Pancreas (tissue), 10 donors: ENCODE data around the gene ZFAND2A. TPM values are rescaled to one million over a fixed set of nuclear protein-coding genes. Genes with fewer than 3 reads are reported as not detected.
"Not testable (repeated sequence)": the region's sequence is repeated elsewhere in the genome, so short reads cannot be mapped to it uniquely, and the experiment has no call there.

Experiments
- ATAC-seq, 4 donors: fragments of 200-7000 bp; cut with Tn5 transposase; one replicate each; pipeline versions ENCODE4 v1.8.0 to v1.9.1; 2020; ENCODE audit warnings: mild to moderate bottlenecking in 4 of 4, moderate library complexity in 4 of 4
- DNase-seq, 6 donors: peaks; one replicate each; pipeline ENCODE4 v3.0.0-alpha.2; 2020
- FAIRE-seq: peaks from 2 replicates; lab custom pipeline; 2012; peaks lifted over from hg19 to GRCh38; lab: Jason Lieb, UNC
- H3K27ac ChIP-seq, 4 donors: fragments of 200-600 bp; sonication (generic); 1 replicate in 3 of 4; 2 replicates in 1 of 4; pipeline versions ENCODE4 v1.5.0 to v1.8.0; 2020
- H3K27me3 ChIP-seq, 4 donors: fragments of 200-600 bp; one replicate each; pipeline ENCODE4 v1.8.0; 2021
- H3K36me3 ChIP-seq, 3 donors: fragments of 200-600 bp; sonication (generic) in 1 of 3; one replicate each; pipeline versions ENCODE4 v1.5.0 to v1.8.0; 2020 to 2021
- H3K4me1 ChIP-seq, 3 donors: fragments of 200-600 bp; one replicate each; pipeline ENCODE4 v1.8.0; 2021
- H3K4me3 ChIP-seq, 4 donors: fragments of 200-600 bp; sonication (generic) in 2 of 4; one replicate each; pipeline versions ENCODE4 v1.5.0 to v1.8.0; 2020 to 2021
- H3K9me3 ChIP-seq, 4 donors: fragments of 200-600 bp; one replicate each; pipeline ENCODE4 v1.8.0; 2021
- CTCF ChIP-seq, 4 donors: fragments of 200-600 bp; sonication (generic) in 3 of 4; IDR thresholded peaks; one replicate each; pipeline versions ENCODE4 v1.5.0 to v1.8.0; 2021; ENCODE audit warnings: antibody characterized with exemption in 4 of 4
- WGBS, 2 donors: extraction: QIAGEN DNeasy Blood & Tissue Kit; methylation state at CpG; one replicate each; pipeline ENCODE4 v1.1.7; 2013; 5-methylcytosine and 5-hydroxymethylcytosine counted together
- intact Hi-C, 3 donors: fragments of 100-400 bp; cut with DNase I; formaldehyde crosslinking; loops; one replicate each; pipeline versions ENCODE4 v1.11.1 to v1.14.2; 2022
- polyA plus RNA-seq, 2 donors: library from polyadenylated mRNA; stranded (reverse); fragments of 200-250 nt; gene quantifications; one replicate each; pipeline ENCODE4 v1.2.3, GENCODE V29; 2013
- total RNA-seq, 6 donors: library from RNA; stranded (reverse); fragmentation: NEBNext Ultra II Directional in 4 of 6; extraction: Animal tissue kit (Norgen Biotek cat#: 25700) in 4 of 6; gene quantifications; one replicate each; pipeline versions ENCODE4 v1.2.1 to v1.2.4, GENCODE V29; 2021 to 2023
- donor health status: healthy with polysubstance abuse.
- donor health status: DM: no; HTN: no; CAD: no; lungs with moderate emphysema.
- donor health status: DM: no; HTN: no; CAD: no.
- donor health status: control.
- donor health status: control.
- donor health status: Bipolar disorder and iron deficiency.
- donor health status: DM: yes; HTN: yes; CAD: no.
- donor health status: DM: no; HTN: no; CAD: no.
- donor health status: DM: no; HTN: no; CAD: no.
- donor health status: DM: yes; HTN: yes; CAD: no.

Gene ZFAND2A
- total RNA-seq (10 to 100 TPM in 3 of 6 donors, 1 to 10 TPM in 3; 6.1 to 21.7 (median 10.3) TPM), polyA plus RNA-seq (10 to 100 TPM; 31.9 to 35.0 TPM)

- Histone ChIP-seq H3K4me1 (peaks cover 4 to 12% (median 5%) of the 10 kb centered on the region in 3 donors), H3K27me3 (no peaks in the 10 kb centered on the region), H3K4me3 (peak within 1 kb of the TSS; percentile 77 to 93 (median 84)), H3K27ac (peak within 1 kb of the TSS; percentile 80 to 97 (median 92)), H3K36me3 (peaks cover 0 to 6% (median 2%) of the 10 kb centered on the region in 3 donors), H3K9me3 (no peaks in the 10 kb centered on the region)
- peak; percentile 93 to 99 (median 98) for ATAC-seq
- TF ChIP-seq CTCF (IDR thresholded peaks at IDR 0.05) = no peak
- DNase-seq = peak; percentile 98 to 100 (median 98)
- 0 to 1% methylated on average over 83 of the region's 83 CpGs for WGBS, 2 donors
- intact Hi-C loops = no loop called here
- FAIRE-seq = no peak
Observed at GRCh38 chr7:1159891-1160669, at the start of gene ZFAND2A. Gene ZFAND2A (minus strand): TSS chr7:1160196. CDS start chr7:1158212, 1,984 bp downstream.

- peaks cover 0 to 21% (median 5%) of the 10 kb centered on the region in 4 donors for H3K27me3 ChIP-seq
- no peak for TF ChIP-seq CTCF (IDR thresholded peaks at IDR 0.05)
- DNase-seq (no peak), FAIRE-seq (no peak), ATAC-seq (no peak)
- intact Hi-C loops = no loop called here
- 74 to 77% methylated on average over 14 of the region's 14 CpGs for WGBS, 2 donors
- H3K4me1 ChIP-seq = no peaks in the 10 kb centered on the region
- H3K4me3 ChIP-seq = no peak overlapping the region
- H3K27ac ChIP-seq = no peak overlapping the region
- no peaks in the 10 kb centered on the region for H3K36me3 ChIP-seq
- no peaks in the 10 kb centered on the region for H3K9me3 ChIP-seq
Observed at GRCh38 chr7:1209097-1209496, 49.1 kb upstream of the ZFAND2A start.

- FAIRE-seq, H3K4me1 ChIP-seq, H3K36me3 ChIP-seq, H3K4me3 ChIP-seq, H3K27ac ChIP-seq, ATAC-seq, DNase-seq, H3K27me3 ChIP-seq, H3K9me3 ChIP-seq, intact Hi-C loops: not testable (repeated sequence)
- 81 to 82% methylated on average over 7 of the region's 7 CpGs for WGBS, 2 donors
Observed at GRCh38 chr7:1205742-1206141, 45.7 kb upstream of the ZFAND2A start.

GRCh38 chr7:1204460-1205140 lies 44.6 kb upstream of the ZFAND2A start:
- Histone ChIP-seq H3K27ac (no peak overlapping the region), H3K27me3 (peaks cover 0 to 3% (median 0%) of the 10 kb centered on the region in 4 donors), H3K9me3 (no peaks in the 10 kb centered on the region), H3K4me1 (no peaks in the 10 kb centered on the region), H3K4me3 (no peak overlapping the region), H3K36me3 (no peaks in the 10 kb centered on the region)
- intact Hi-C loops = no loop called here
- no peak for TF ChIP-seq CTCF (IDR thresholded peaks at IDR 0.05)
- no peak for FAIRE-seq
- 58 to 67% methylated on average over 17 to 19 of the region's 19 CpGs for WGBS, 2 donors
- no peak for DNase-seq
- ATAC-seq = no peak

- H3K27ac ChIP-seq, H3K4me1 ChIP-seq, DNase-seq, H3K27me3 ChIP-seq, intact Hi-C loops, H3K4me3 ChIP-seq, H3K9me3 ChIP-seq, H3K36me3 ChIP-seq, FAIRE-seq, ATAC-seq: not testable (repeated sequence)
- 82 to 89% methylated on average over 6 of the region's 6 CpGs for WGBS, 2 donors
Observed at GRCh38 chr7:1202914-1203313, 42.9 kb upstream of the ZFAND2A start.
